IMR-90 (cell line): ENCODE measurements around the gene MPZL1. TPM values are rescaled to one million over a fixed set of nuclear protein-coding genes. Genes with fewer than 3 reads are reported as not detected.

Experiments
- ATAC-seq: fragments of 200-7000 bp; cut with Tn5 transposase; 2 replicates; pipeline ENCODE4 v1.9.1; 2020; ENCODE audit warnings: low read depth, mild to moderate bottlenecking, moderate library complexity
- BruUV-seq: library from RNA; stranded (reverse); fragments of 400-500 nt; replicated peaks from 2 replicates; lab custom pipeline; 2021; lab: Mats Ljungman, UMichigan
- CTCF ChIA-PET: fragments of 300-600 bp; formaldehyde crosslinking; extraction: SDS; loops from one replicate; lab custom pipeline; 2021; ENCODE audit warnings: antibody characterized with exemption; lab: Yijun Ruan, JAX
- POLR2A ChIA-PET: fragments of 300-600 bp; sonication (Branson Sonifier 250); formaldehyde crosslinking; loops from one replicate; lab custom pipeline; 2022; ENCODE audit warnings: antibody characterized with exemption; ENCODE audit not compliant: unreplicated experiment; lab: Charles Lee
- DNase-seq: peaks from one replicate; pipeline ENCODE4 v3.0.0; 2013
- H2AFZ ChIP-seq: replicated peaks from 2 replicates; pipeline ENCODE3; 2013; ENCODE audit warnings: low read length, mild to moderate bottlenecking; ENCODE audit not compliant: poor library complexity
- H2AK5ac ChIP-seq: 2 replicates; pipeline ENCODE4 v1.6.1; 2013; ENCODE audit warnings: low read depth, low read length, inconsistent platforms
- H2AK9ac ChIP-seq: replicated peaks from 2 replicates; pipeline ENCODE3; 2013; ENCODE audit warnings: mild to moderate bottlenecking, low read depth, low read length, moderate library complexity; ENCODE audit not compliant: poor library complexity
- H2BK120ac ChIP-seq: 2 replicates; pipeline ENCODE4 v1.6.1; 2013; ENCODE audit warnings: low read depth, low read length, inconsistent platforms
- H2BK15ac ChIP-seq: 3 replicates; pipeline ENCODE4 v1.6.1; 2013; ENCODE audit warnings: low read depth, low read length, inconsistent platforms
- H2BK20ac ChIP-seq: 2 replicates; pipeline ENCODE4 v1.6.1; 2013; ENCODE audit warnings: low read depth, mild to moderate bottlenecking, inconsistent platforms, low read length, moderate library complexity
- H2BK5ac ChIP-seq: 2 replicates; pipeline ENCODE4 v1.6.1; 2013; ENCODE audit warnings: mild to moderate bottlenecking, low read depth, low read length, inconsistent platforms; ENCODE audit not compliant: poor library complexity, severe bottlenecking
- H3K14ac ChIP-seq: replicated peaks from 2 replicates; pipeline ENCODE4 v1.6.1; 2013; ENCODE audit warnings: low read depth, low read length, inconsistent platforms
- H3K18ac ChIP-seq: 2 replicates; pipeline ENCODE4 v1.6.1; 2013; ENCODE audit warnings: low read depth, low read length, control low read depth
- H3K23ac ChIP-seq: 2 replicates; pipeline ENCODE4 v1.6.1; 2013; ENCODE audit warnings: low read depth, low read length, inconsistent platforms
- H3K27ac ChIP-seq: 2 replicates; pipeline ENCODE4 v1.5.1; 2013; ENCODE audit warnings: mild to moderate bottlenecking, control low read depth, low read length; ENCODE audit not compliant: insufficient read depth
- H3K27me3 ChIP-seq: 2 replicates; pipeline ENCODE4 v1.6.1; 2013; ENCODE audit warnings: low read length; ENCODE audit not compliant: control insufficient read depth, insufficient read depth
- H3K36me3 ChIP-seq: 2 replicates; pipeline ENCODE4 v1.6.1; 2013; ENCODE audit warnings: low read length, mixed read lengths; ENCODE audit not compliant: control insufficient read depth, insufficient read depth
- H3K4ac ChIP-seq: 2 replicates; pipeline ENCODE4 v1.6.1; 2013; ENCODE audit warnings: low read depth, low read length, inconsistent platforms
- H3K4me1 ChIP-seq: 2 replicates; pipeline ENCODE4 v1.6.1; 2013; ENCODE audit warnings: low read length, mixed read lengths; ENCODE audit not compliant: control insufficient read depth, insufficient read depth
- H3K4me2 ChIP-seq: 2 replicates; pipeline ENCODE4 v1.6.1; 2013; ENCODE audit warnings: low read depth, mild to moderate bottlenecking, control low read depth, low read length, moderate library complexity
- H3K4me3 ChIP-seq: 2 replicates; pipeline ENCODE4 v1.5.1; 2013; ENCODE audit warnings: low read depth, mild to moderate bottlenecking, control low read depth, low read length, moderate library complexity; ENCODE audit not compliant: insufficient read depth
- H3K56ac ChIP-seq: 2 replicates; pipeline ENCODE4 v1.6.1; 2013; ENCODE audit warnings: low read length, inconsistent platforms; ENCODE audit not compliant: insufficient read depth; ENCODE audit errors: extremely low read depth
- H3K79me1 ChIP-seq, 2 experiments: 2 replicates each; pipeline ENCODE4 v1.6.1; 2013; ENCODE audit warnings: low read length in 2 of 2, inconsistent platforms in 1 of 2, low read depth in 1 of 2
- H3K9ac ChIP-seq: 2 replicates; pipeline ENCODE4 v1.6.1; 2013; ENCODE audit warnings: low read depth, low read length, control low read depth
- H3K9me1 ChIP-seq: 2 replicates; pipeline ENCODE4 v1.6.1; 2013; ENCODE audit warnings: low read length, inconsistent platforms; ENCODE audit not compliant: insufficient read depth
- H3K9me3 ChIP-seq: 2 replicates; pipeline ENCODE4 v1.6.1; 2013; ENCODE audit warnings: low read length; ENCODE audit not compliant: control insufficient read depth, insufficient read depth
- H4K20me1 ChIP-seq: 2 replicates; pipeline ENCODE4 v1.6.1; 2013; ENCODE audit warnings: low read length, inconsistent platforms; ENCODE audit not compliant: insufficient read depth
- H4K5ac ChIP-seq: 2 replicates; pipeline ENCODE4 v1.6.1; 2013; ENCODE audit warnings: mild to moderate bottlenecking, low read depth, low read length, control low read depth
- H4K8ac ChIP-seq, 2 experiments: 2 replicates each; pipeline ENCODE4 v1.6.1; 2013; ENCODE audit warnings: low read depth in 2 of 2, low read length in 2 of 2, control low read depth in 1 of 2, inconsistent platforms in 1 of 2
- H4K91ac ChIP-seq: 2 replicates; pipeline ENCODE4 v1.6.1; 2013; ENCODE audit warnings: low read depth, low read length, inconsistent platforms; ENCODE audit not compliant: insufficient read depth
- BHLHE40 ChIP-seq: fragments of 150-350 bp; IDR thresholded peaks from 2 replicates; pipeline ENCODE4 v1.6.1; 2016; ENCODE audit warnings: mild to moderate bottlenecking, low read depth, low read length
- CEBPB ChIP-seq: IDR thresholded peaks from 2 replicates; pipeline ENCODE4 v1.6.1; 2012; ENCODE audit warnings: low read depth, low read length, improper control_type of control experiment
- CHD1 ChIP-seq: IDR thresholded peaks from 2 replicates; pipeline ENCODE4 v1.6.1; 2012; ENCODE audit warnings: low read depth, low read length, improper control_type of control experiment
- FOS ChIP-seq: fragments of 150-350 bp; IDR thresholded peaks from 2 replicates; pipeline ENCODE4 v1.6.1; 2016; ENCODE audit warnings: low read depth, low read length
- MAFK ChIP-seq: IDR thresholded peaks from 2 replicates; pipeline ENCODE4 v1.6.1; 2012; ENCODE audit warnings: low read depth, low read length, improper control_type of control experiment
- MAZ ChIP-seq: IDR thresholded peaks from 2 replicates; pipeline ENCODE4 v1.6.1; 2012; ENCODE audit warnings: low read depth, mild to moderate bottlenecking, low read length, improper control_type of control experiment, moderate library complexity, borderline replicate concordance
- MXI1 ChIP-seq: IDR thresholded peaks from 2 replicates; pipeline ENCODE4 v1.6.1; 2012; ENCODE audit warnings: low read depth, mild to moderate bottlenecking, low read length, moderate library complexity, borderline replicate concordance
- NFE2L2 ChIP-seq: fragments of 150-350 bp; IDR thresholded peaks from 2 replicates; pipeline ENCODE4 v1.6.1; 2016; ENCODE audit warnings: low read depth, mild to moderate bottlenecking, low read length
- POLR2A ChIP-seq: IDR thresholded peaks from 2 replicates; pipeline ENCODE4 v1.6.1; 2012; ENCODE audit warnings: mild to moderate bottlenecking, low read depth, low read length
- RAD21 ChIP-seq: IDR thresholded peaks from 2 replicates; pipeline ENCODE4 v1.6.1; 2012; ENCODE audit warnings: low read length, improper control_type of control experiment
- RCOR1 ChIP-seq: IDR thresholded peaks from 2 replicates; pipeline ENCODE4 v1.6.1; 2012; ENCODE audit warnings: mild to moderate bottlenecking, low read length, improper control_type of control experiment; ENCODE audit not compliant: insufficient replicate concordance
- RFX5 ChIP-seq: IDR thresholded peaks from 2 replicates; pipeline ENCODE4 v1.8.0; 2012; ENCODE audit warnings: low read depth, mild to moderate bottlenecking, low read length, moderate library complexity
- SMC3 ChIP-seq: fragments of 150-350 bp; IDR thresholded peaks from 2 replicates; pipeline ENCODE4 v1.6.1; 2016; ENCODE audit warnings: low read depth, mild to moderate bottlenecking, antibody characterized with exemption, low read length, moderate library complexity
- dilution Hi-C: fragments of 300-500 bp; cut with HindIII; formaldehyde crosslinking; loops from one replicate; pipeline ENCODE4 v1.14.3; 2018; ENCODE audit warnings: low sequenced_read_pairs; ENCODE audit not compliant: unreplicated experiment
- in situ Hi-C: fragments of 300-500 bp; cut with MboI; formaldehyde crosslinking; loops from 3 replicates; pipeline ENCODE4 v1.14.3; 2019; ENCODE audit warnings: low sequenced_read_pairs, inconsistent platforms, mixed read lengths
- intact Hi-C: fragments of 100-400 bp; cut with micrococcal nuclease; formaldehyde crosslinking; loops from 2 replicates; pipeline ENCODE4 v1.10.0; 2022
- polyA plus RNA-seq, 3 experiments: library from polyadenylated mRNA; depleted of rRNA; stranded (reverse); fragments of >200 nt; gene quantifications; 2 replicates each; pipeline ENCODE4 v1.2.3, GENCODE V29; 2012; ENCODE audit warnings: low replicate concordance in 1 of 3
- total RNA-seq: library from RNA; depleted of rRNA; stranded (reverse); fragments of >200 nt; gene quantifications from 2 replicates; pipeline ENCODE4 v1.2.3, GENCODE V29; 2012
- TF ChIP-seq, protein P1 (sequence below): conservative IDR thresholded peaks from 2 replicates; pipeline ENCODE4 v1.5.1; 2012; ENCODE audit warnings: mild to moderate bottlenecking, low read depth, low read length, improper control_type of control experiment
- TF ChIP-seq, protein P2 (sequence below): fragments of 150-350 bp; IDR thresholded peaks from 2 replicates; pipeline ENCODE4 v1.6.1; 2017; ENCODE audit warnings: mild to moderate bottlenecking, antibody characterized with exemption, low read length, low read depth
- TF ChIP-seq, protein P3 (sequence below): fragments of 150-350 bp; IDR thresholded peaks from 2 replicates; pipeline ENCODE4 v1.6.1; 2016; ENCODE audit warnings: low read depth, mild to moderate bottlenecking, low read length, moderate library complexity, borderline replicate concordance

Gene MPZL1
- total and polyA plus RNA-seq, 2 of the 4 experiments (the other 2 are of a cell fraction), result 55.3 to 87.3 TPM

DNA sequence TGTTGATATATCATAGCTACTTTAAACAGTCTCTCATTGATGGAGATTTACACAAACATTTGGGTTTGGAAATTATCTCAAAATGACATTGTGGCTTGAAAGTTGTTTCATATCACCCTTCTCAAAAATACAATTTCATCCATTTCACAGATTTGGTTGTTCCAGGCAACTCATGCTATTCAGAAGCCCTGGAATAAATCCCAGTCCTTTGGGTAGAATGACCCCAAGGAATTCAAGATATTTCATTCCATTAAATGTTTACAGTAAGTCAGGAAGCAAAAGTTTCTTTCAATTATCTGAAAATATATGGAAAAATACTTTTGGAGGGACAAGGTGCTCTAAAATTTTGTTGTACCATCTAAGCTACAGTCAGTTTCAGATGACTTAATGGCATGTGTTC, 27.1 kb downstream of the MPZL1 start:
- Histone ChIP-seq H2BK120ac (no peak overlapping the region), H4K5ac (no peak overlapping the region), H2AK5ac (no peak overlapping the region), H3K4me1 (peaks cover 18% of the 10 kb centered on the region), H3K9me3 (no peaks in the 10 kb centered on the region), H2BK5ac (peak overlapping the region; percentile 57), H3K79me1 (peaks cover 25 to 70% of the 10 kb centered on the region in 2 experiments), H4K8ac (no peak overlapping the region; a peak in 1 of 4 replicates), H2BK20ac (no peak overlapping the region), H3K56ac (no peak overlapping the region), H3K27ac (no peak overlapping the region), H3K18ac (no peak overlapping the region), H4K20me1 (peaks cover 62% of the 10 kb centered on the region), H3K9me1 (peaks cover 26% of the 10 kb centered on the region), H2AFZ (no peak overlapping the region), H3K14ac (no peak overlapping the region), H3K23ac (no peak overlapping the region), H2AK9ac (no peak overlapping the region), H3K9ac (no peak overlapping the region), H4K91ac (no peak overlapping the region), H3K4me3 (no peak overlapping the region), H3K4me2 (peak overlapping the region; percentile 37; the same call in 1 of the 2 replicates), H2BK15ac (no peak overlapping the region), H3K36me3 (no peaks in the 10 kb centered on the region), H3K4ac (no peak overlapping the region), H3K27me3 (no peaks in the 10 kb centered on the region)
- intact Hi-C loops, result no loop called here
- peak; percentile 46 for DNase-seq
- dilution Hi-C loops, result no loop called here
- no TSS peak for BruUV-seq
- in situ Hi-C loops, result no loop called here
- no peak for TF ChIP-seq BHLHE40
- no peak for TF ChIP-seq MXI1
- TF ChIP-seq MAFK, result no peak
- no peak for TF ChIP-seq NFE2L2
- TF ChIP-seq, protein P1, sequence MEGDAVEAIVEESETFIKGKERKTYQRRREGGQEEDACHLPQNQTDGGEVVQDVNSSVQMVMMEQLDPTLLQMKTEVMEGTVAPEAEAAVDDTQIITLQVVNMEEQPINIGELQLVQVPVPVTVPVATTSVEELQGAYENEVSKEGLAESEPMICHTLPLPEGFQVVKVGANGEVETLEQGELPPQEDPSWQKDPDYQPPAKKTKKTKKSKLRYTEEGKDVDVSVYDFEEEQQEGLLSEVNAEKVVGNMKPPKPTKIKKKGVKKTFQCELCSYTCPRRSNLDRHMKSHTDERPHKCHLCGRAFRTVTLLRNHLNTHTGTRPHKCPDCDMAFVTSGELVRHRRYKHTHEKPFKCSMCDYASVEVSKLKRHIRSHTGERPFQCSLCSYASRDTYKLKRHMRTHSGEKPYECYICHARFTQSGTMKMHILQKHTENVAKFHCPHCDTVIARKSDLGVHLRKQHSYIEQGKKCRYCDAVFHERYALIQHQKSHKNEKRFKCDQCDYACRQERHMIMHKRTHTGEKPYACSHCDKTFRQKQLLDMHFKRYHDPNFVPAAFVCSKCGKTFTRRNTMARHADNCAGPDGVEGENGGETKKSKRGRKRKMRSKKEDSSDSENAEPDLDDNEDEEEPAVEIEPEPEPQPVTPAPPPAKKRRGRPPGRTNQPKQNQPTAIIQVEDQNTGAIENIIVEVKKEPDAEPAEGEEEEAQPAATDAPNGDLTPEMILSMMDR, result no peak
- TF ChIP-seq RCOR1, result no peak
- TF ChIP-seq, protein P2, sequence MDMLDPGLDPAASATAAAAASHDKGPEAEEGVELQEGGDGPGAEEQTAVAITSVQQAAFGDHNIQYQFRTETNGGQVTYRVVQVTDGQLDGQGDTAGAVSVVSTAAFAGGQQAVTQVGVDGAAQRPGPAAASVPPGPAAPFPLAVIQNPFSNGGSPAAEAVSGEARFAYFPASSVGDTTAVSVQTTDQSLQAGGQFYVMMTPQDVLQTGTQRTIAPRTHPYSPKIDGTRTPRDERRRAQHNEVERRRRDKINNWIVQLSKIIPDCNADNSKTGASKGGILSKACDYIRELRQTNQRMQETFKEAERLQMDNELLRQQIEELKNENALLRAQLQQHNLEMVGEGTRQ, result no peak
- TF ChIP-seq CEBPB, result no peak
- no peak for TF ChIP-seq FOS
- TF ChIP-seq POLR2A, result no peak
- TF ChIP-seq, protein P3, sequence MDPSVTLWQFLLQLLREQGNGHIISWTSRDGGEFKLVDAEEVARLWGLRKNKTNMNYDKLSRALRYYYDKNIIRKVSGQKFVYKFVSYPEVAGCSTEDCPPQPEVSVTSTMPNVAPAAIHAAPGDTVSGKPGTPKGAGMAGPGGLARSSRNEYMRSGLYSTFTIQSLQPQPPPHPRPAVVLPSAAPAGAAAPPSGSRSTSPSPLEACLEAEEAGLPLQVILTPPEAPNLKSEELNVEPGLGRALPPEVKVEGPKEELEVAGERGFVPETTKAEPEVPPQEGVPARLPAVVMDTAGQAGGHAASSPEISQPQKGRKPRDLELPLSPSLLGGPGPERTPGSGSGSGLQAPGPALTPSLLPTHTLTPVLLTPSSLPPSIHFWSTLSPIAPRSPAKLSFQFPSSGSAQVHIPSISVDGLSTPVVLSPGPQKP, result no peak
- TF ChIP-seq SMC3, result no peak
- TF ChIP-seq MAZ, result no peak
- TF ChIP-seq CHD1, result no peak
- no peak for TF ChIP-seq RFX5
- no peak for TF ChIP-seq RAD21
- ChIA-PET POLR2A (no interaction called here), CTCF (interaction anchor here (1.0 kb wide), 1 partner anchor 47 kb away, joined by 3 read pairs; no protein-coding TSS in a partner anchor)
- peak; percentile 30 for ATAC-seq
